Panc1 (cell line): ENCODE measurements around the gene TLR10. TPM values are rescaled to one million over a fixed set of nuclear protein-coding genes. Genes with fewer than 3 reads are reported as not detected.

Source experiments
- ATAC-seq: fragments of 200-7000 bp; cut with Tn5 transposase; 2 replicates; pipeline ENCODE4 v1.9.1; 2020; ENCODE audit warnings: mild to moderate bottlenecking, moderate library complexity
- BruUV-seq: library from RNA; stranded (reverse); fragments of 400-500 nt; replicated peaks from 2 replicates; lab custom pipeline; 2021; lab: Mats Ljungman, UMichigan
- CTCF ChIA-PET: fragments of 300-600 bp; sonication (Branson Sonifier 250); formaldehyde crosslinking; loops from one replicate; lab custom pipeline; 2022; ENCODE audit warnings: antibody characterized with exemption; lab: Charles Lee
- POLR2A ChIA-PET: fragments of 300-600 bp; sonication (Branson Sonifier 250); formaldehyde crosslinking; loops from one replicate; lab custom pipeline; 2022; ENCODE audit warnings: antibody characterized with exemption; lab: Charles Lee
- DNase-seq: peaks from one replicate; pipeline ENCODE4 v3.0.0-alpha.2; 2010; ENCODE audit warnings: low read depth, low spot score
- H3K27ac ChIP-seq: 2 replicates; pipeline ENCODE4 v1.5.1; 2011; ENCODE audit warnings: mild to moderate bottlenecking, low read length, inconsistent platforms
- H3K27me3 ChIP-seq: fragments of 200-500 bp; sonication (Bioruptor generic); 2 replicates; pipeline ENCODE4 v1.6.0; 2014; ENCODE audit warnings: low read length, inconsistent platforms; ENCODE audit not compliant: control insufficient read depth, insufficient read depth
- H3K36me3 ChIP-seq: fragments of 200-500 bp; sonication (Bioruptor generic); 2 replicates; pipeline ENCODE4 v1.5.1; 2014; ENCODE audit warnings: inconsistent platforms, mild to moderate bottlenecking, low read length, moderate library complexity; ENCODE audit not compliant: control insufficient read depth, insufficient read depth
- H3K4me1 ChIP-seq: 2 replicates; pipeline ENCODE4 v1.5.1; 2011; ENCODE audit warnings: inconsistent platforms, mild to moderate bottlenecking, low read length, moderate library complexity; ENCODE audit not compliant: control insufficient read depth, insufficient read depth
- H3K4me3 ChIP-seq, 2 experiments: 2 replicates each; pipeline ENCODE4 v1.5.1; 2011 to 2012; ENCODE audit warnings: low read depth in 2 of 2, low read length in 2 of 2, mild to moderate bottlenecking in 2 of 2, inconsistent platforms in 1 of 2, moderate library complexity in 1 of 2
- H3K9me3 ChIP-seq: fragments of 200-500 bp; sonication (Bioruptor generic); 2 replicates; pipeline ENCODE4 v1.5.1; 2014; ENCODE audit warnings: low read depth, mild to moderate bottlenecking, inconsistent platforms, low read length, moderate library complexity; ENCODE audit not compliant: control insufficient read depth, insufficient read depth
- POLR2AphosphoS5 ChIP-seq: IDR thresholded peaks from 2 replicates; pipeline ENCODE4 v1.6.1; 2012; ENCODE audit warnings: mild to moderate bottlenecking, low read depth, low read length, moderate library complexity
- SIN3A ChIP-seq: IDR thresholded peaks from 2 replicates; pipeline ENCODE4 v1.6.1; 2012; ENCODE audit warnings: low read depth, mild to moderate bottlenecking, low read length, moderate library complexity, borderline replicate concordance; ENCODE audit not compliant: insufficient read depth
- TCF7L2 ChIP-seq: IDR thresholded peaks from 2 replicates; pipeline ENCODE4 v1.6.1; 2011; ENCODE audit warnings: mild to moderate bottlenecking, low read depth, low read length, inconsistent platforms
- in situ Hi-C: cut with HindIII; loops from 2 replicates; pipeline ENCODE4 v1.10.0; 2016; ENCODE audit warnings: low sequenced_read_pairs, low pct_unique_long_range_greater_than_20kb
- intact Hi-C: fragments of 100-400 bp; cut with micrococcal nuclease; formaldehyde crosslinking; loops from one replicate; pipeline ENCODE4 v1.10.0; 2022; ENCODE audit not compliant: unreplicated experiment
- total RNA-seq: library from RNA; stranded (reverse); gene quantifications from one replicate; pipeline ENCODE4 v1.2.1, GENCODE V29; 2021; ENCODE audit not compliant: unreplicated experiment
- TF ChIP-seq, protein P1 (sequence below), 2 experiments: IDR thresholded peaks; 2 replicates each; pipeline ENCODE4 v1.6.1; 2011 to 2012; ENCODE audit warnings: low read depth in 2 of 2, control low read depth in 1 of 2, low read length in 1 of 2, mild to moderate bottlenecking in 1 of 2, moderate library complexity in 1 of 2; ENCODE audit not compliant: insufficient read depth in 1 of 2
- TF ChIP-seq, protein P2 (sequence below): fragments of 450-650 bp; IDR thresholded peaks from 2 replicates; pipeline ENCODE4 v1.5.1; 2017; ENCODE audit warnings: mild to moderate bottlenecking

TLR10 gene
- total RNA-seq, 1 experiment from 2014 or later: 0.05 TPM

DNA sequence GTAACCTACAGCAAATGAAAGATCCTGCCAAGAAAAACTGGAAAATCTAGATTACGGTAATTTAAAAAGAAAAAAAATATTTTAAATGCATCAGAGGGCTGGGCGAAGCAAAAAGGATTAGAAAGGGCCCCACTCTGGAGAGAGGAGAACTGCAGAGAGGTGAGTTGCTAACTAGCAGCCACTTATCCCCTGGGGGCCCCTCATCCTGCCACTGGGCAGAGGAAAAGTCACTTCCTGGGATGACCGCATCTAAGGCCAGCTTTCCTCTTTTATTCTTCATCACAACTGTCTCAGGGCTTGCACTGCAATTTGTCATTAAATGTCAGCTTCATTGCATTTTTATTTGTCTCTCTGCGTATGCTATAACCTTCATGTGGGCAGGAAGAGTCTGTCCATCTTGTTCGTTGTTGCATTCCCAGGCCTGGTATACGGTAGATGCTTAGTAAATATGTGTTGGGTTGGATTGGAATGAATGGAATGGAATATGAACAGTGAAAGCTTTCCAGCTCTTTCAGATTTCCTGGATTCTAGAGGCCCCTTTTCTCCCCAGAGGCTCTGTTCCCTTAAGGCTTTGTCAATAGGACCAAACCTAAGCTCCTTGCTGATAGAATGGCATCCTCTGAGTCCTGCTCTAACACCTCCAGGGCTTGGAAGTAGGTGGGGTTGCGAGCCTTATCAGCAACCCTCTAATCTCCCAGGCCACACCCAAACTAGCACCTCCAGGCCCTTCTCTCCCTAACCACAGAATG is 58.9 kb downstream of the TLR10 start:
- Histone ChIP-seq H3K27me3 (no peaks in the 10 kb centered on the region), H3K4me3 (no peak overlapping the region), H3K36me3 (no peaks in the 10 kb centered on the region), H3K27ac (no peak overlapping the region), H3K9me3 (no peaks in the 10 kb centered on the region), H3K4me1 (peaks cover 3% of the 10 kb centered on the region; the same call in 1 of the 2 replicates)
- peak; percentile 42; the same call in 1 of the 2 replicates for ATAC-seq
- DNase-seq: no peak
- no TSS peak for BruUV-seq
- in situ Hi-C loops (no loop called here), intact Hi-C loops (no loop called here)
- POLR2A ChIA-PET: no interaction called here
- CTCF ChIA-PET: no interaction called here
- TF ChIP-seq TCF7L2: no peak
- no peak for TF ChIP-seq SIN3A
- TF ChIP-seq, protein P1, sequence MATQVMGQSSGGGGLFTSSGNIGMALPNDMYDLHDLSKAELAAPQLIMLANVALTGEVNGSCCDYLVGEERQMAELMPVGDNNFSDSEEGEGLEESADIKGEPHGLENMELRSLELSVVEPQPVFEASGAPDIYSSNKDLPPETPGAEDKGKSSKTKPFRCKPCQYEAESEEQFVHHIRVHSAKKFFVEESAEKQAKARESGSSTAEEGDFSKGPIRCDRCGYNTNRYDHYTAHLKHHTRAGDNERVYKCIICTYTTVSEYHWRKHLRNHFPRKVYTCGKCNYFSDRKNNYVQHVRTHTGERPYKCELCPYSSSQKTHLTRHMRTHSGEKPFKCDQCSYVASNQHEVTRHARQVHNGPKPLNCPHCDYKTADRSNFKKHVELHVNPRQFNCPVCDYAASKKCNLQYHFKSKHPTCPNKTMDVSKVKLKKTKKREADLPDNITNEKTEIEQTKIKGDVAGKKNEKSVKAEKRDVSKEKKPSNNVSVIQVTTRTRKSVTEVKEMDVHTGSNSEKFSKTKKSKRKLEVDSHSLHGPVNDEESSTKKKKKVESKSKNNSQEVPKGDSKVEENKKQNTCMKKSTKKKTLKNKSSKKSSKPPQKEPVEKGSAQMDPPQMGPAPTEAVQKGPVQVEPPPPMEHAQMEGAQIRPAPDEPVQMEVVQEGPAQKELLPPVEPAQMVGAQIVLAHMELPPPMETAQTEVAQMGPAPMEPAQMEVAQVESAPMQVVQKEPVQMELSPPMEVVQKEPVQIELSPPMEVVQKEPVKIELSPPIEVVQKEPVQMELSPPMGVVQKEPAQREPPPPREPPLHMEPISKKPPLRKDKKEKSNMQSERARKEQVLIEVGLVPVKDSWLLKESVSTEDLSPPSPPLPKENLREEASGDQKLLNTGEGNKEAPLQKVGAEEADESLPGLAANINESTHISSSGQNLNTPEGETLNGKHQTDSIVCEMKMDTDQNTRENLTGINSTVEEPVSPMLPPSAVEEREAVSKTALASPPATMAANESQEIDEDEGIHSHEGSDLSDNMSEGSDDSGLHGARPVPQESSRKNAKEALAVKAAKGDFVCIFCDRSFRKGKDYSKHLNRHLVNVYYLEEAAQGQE (IDR thresholded peaks at IDR 0.05; ENCODE audit: insufficient read depth in 1 of 2, low read depth in 2 of 2, low read length in 1 of 2): no peak
- TF ChIP-seq, protein P2, sequence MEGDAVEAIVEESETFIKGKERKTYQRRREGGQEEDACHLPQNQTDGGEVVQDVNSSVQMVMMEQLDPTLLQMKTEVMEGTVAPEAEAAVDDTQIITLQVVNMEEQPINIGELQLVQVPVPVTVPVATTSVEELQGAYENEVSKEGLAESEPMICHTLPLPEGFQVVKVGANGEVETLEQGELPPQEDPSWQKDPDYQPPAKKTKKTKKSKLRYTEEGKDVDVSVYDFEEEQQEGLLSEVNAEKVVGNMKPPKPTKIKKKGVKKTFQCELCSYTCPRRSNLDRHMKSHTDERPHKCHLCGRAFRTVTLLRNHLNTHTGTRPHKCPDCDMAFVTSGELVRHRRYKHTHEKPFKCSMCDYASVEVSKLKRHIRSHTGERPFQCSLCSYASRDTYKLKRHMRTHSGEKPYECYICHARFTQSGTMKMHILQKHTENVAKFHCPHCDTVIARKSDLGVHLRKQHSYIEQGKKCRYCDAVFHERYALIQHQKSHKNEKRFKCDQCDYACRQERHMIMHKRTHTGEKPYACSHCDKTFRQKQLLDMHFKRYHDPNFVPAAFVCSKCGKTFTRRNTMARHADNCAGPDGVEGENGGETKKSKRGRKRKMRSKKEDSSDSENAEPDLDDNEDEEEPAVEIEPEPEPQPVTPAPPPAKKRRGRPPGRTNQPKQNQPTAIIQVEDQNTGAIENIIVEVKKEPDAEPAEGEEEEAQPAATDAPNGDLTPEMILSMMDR: no peak

DNA sequence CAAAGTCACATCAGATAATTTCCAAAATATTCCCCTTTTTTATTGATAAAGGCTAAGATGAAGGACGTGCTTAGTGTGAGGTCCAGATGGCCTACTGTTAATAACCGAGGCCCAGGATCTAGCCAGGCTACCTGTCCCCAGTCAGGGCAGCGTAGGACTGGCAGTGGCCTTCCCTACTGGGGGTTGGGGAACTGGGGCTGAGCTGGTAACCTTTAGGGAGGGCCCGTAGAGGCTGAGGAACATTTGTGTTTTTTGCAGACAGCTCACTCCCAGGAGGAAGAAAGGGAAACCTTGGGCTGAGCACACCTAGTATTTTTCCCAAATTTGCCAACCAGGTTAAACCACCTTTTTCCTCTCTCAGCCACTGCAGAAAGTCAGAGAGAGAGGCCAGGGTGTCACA is 59.7 kb downstream of the TLR10 start:
- Histone ChIP-seq H3K4me3 (no peak overlapping the region), H3K27ac (no peak overlapping the region), H3K27me3 (no peaks in the 10 kb centered on the region), H3K4me1 (no peaks in the 10 kb centered on the region), H3K36me3 (no peaks in the 10 kb centered on the region), H3K9me3 (no peaks in the 10 kb centered on the region)
- no peak for ATAC-seq
- intact Hi-C loops (no loop called here), in situ Hi-C loops (no loop called here)
- no peak for TF ChIP-seq TCF7L2
- TF ChIP-seq, protein P1 (IDR thresholded peaks at IDR 0.05; ENCODE audit: insufficient read depth in 1 of 2, low read depth in 2 of 2, low read length in 1 of 2): no peak
- TF ChIP-seq, protein P2: no peak
- no peak for TF ChIP-seq POLR2AphosphoS5
- TF ChIP-seq SIN3A: no peak
- DNase-seq: no peak
- ChIA-PET CTCF (no interaction called here), POLR2A (no interaction called here)
- BruUV-seq: no TSS peak
